ENCODE data around the gene MAPK12. TPM values are rescaled to one million over a fixed set of nuclear protein-coding genes. Genes with fewer than 3 reads are reported as not detected.

MAPK12 gene
- polyA plus RNA-seq, 1 donor from 2014 or later = 36.7 TPM

DNA sequence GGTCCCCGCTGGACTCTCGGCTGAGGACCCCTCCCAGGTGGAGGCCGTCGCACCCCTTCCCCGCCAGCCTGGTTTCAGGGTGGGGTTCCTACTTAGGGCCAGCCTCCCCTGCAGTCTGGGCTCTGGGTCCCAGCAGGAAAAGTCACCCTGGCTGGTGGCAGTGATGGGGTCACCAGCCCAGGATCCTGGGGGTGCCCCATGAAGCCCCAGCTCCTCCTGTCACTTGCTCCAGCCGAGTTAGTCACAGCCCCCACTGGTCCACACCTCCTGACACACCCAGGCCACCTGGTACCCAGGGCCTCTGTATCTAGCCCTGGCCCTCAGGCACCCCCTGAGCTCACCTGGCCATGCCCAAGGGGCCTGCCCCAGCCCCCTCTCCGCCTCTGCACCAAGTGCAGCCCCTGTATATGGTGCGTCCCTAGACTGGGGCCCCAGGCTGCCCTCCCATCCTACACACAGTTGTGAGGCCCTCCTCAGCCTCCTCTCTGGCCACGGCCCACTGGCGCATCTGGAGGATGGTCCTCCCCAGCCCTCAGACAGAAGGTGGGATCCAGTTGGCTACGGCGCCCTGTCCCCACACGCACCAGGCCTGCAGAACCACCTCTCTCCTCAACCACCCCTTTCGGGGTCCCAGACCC lies 39.3 kb upstream of the MAPK12 start:
- Histone ChIP-seq H3K4me3 (ENCODE audit: low read length) (peak overlapping the region; percentile 51), H3K36me3 (ENCODE audit: insufficient read depth, low read length) (no peaks in the 10 kb centered on the region), H3K27ac (ENCODE audit: low read length) (no peak overlapping the region), H4K20me1 (ENCODE audit: insufficient read depth) (peaks cover 10% of the 10 kb centered on the region), H3K79me2 (replicated peaks; ENCODE audit: insufficient read depth, low read length) (peaks cover 74% of the 10 kb centered on the region), H2AFZ (ENCODE audit: low read depth, low read length) (no peak overlapping the region), H3K9ac (ENCODE audit: low read length) (no peak overlapping the region), H3K9me3 (ENCODE audit: low read length) (no peaks in the 10 kb centered on the region), H3K27me3 (ENCODE audit: insufficient read depth, low read depth, low read length) (no peaks in the 10 kb centered on the region), H3K4me2 (ENCODE audit: low read length) (no peak overlapping the region), H3K9me2 (ENCODE audit: insufficient read depth, low read length) (no peaks in the 10 kb centered on the region), H3F3A (ENCODE audit: insufficient read depth, low read length, poor library complexity, severe bottlenecking) (no peaks in the 10 kb centered on the region)
- TF ChIP-seq, protein P1, sequence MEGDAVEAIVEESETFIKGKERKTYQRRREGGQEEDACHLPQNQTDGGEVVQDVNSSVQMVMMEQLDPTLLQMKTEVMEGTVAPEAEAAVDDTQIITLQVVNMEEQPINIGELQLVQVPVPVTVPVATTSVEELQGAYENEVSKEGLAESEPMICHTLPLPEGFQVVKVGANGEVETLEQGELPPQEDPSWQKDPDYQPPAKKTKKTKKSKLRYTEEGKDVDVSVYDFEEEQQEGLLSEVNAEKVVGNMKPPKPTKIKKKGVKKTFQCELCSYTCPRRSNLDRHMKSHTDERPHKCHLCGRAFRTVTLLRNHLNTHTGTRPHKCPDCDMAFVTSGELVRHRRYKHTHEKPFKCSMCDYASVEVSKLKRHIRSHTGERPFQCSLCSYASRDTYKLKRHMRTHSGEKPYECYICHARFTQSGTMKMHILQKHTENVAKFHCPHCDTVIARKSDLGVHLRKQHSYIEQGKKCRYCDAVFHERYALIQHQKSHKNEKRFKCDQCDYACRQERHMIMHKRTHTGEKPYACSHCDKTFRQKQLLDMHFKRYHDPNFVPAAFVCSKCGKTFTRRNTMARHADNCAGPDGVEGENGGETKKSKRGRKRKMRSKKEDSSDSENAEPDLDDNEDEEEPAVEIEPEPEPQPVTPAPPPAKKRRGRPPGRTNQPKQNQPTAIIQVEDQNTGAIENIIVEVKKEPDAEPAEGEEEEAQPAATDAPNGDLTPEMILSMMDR (IDR thresholded peaks at IDR 0.05; ENCODE audit: poor library complexity, severe bottlenecking) = no peak
- no peak for TF ChIP-seq SMC3 (conservative IDR thresholded peaks at IDR 0.05; ENCODE audit: poor library complexity)

GRCh38 chr22:50299785-50300619 lies 38.5 kb upstream of the MAPK12 start:
- H3K79me2 ChIP-seq (replicated peaks; ENCODE audit: insufficient read depth, low read length) = peaks cover 72% of the 10 kb centered on the region
- no peaks in the 10 kb centered on the region for H3K9me2 ChIP-seq (ENCODE audit: insufficient read depth, low read length)
- H3K27ac ChIP-seq (ENCODE audit: low read length) = no peak overlapping the region
- no peak overlapping the region for H3K4me2 ChIP-seq (ENCODE audit: low read length)
- H3K27me3 ChIP-seq (ENCODE audit: insufficient read depth, low read depth, low read length) = no peaks in the 10 kb centered on the region
- peaks cover 10% of the 10 kb centered on the region for H4K20me1 ChIP-seq (ENCODE audit: insufficient read depth)
- peak overlapping the region; percentile 51 for H3K4me3 ChIP-seq (ENCODE audit: low read length)
- no peaks in the 10 kb centered on the region for H3F3A ChIP-seq (ENCODE audit: insufficient read depth, low read length, poor library complexity, severe bottlenecking)
- no peak overlapping the region for H2AFZ ChIP-seq (ENCODE audit: low read depth, low read length)
- H3K36me3 ChIP-seq (ENCODE audit: insufficient read depth, low read length) = no peaks in the 10 kb centered on the region
- H3K9me3 ChIP-seq (ENCODE audit: low read length) = no peaks in the 10 kb centered on the region
- no peak overlapping the region for H3K9ac ChIP-seq (ENCODE audit: low read length)
- TF ChIP-seq TAF1 (IDR thresholded peaks at IDR 0.05; ENCODE audit: low read depth) = no peak
- TF ChIP-seq RAD21 (conservative IDR thresholded peaks at IDR 0.05) = no peak

GRCh38 chr22:50298937-50299784 lies 37.7 kb upstream of the MAPK12 start:
- no peaks in the 10 kb centered on the region for H3F3A ChIP-seq (ENCODE audit: insufficient read depth, low read length, poor library complexity, severe bottlenecking)
- no peak overlapping the region for H2AFZ ChIP-seq (ENCODE audit: low read depth, low read length)
- H3K27me3 ChIP-seq (ENCODE audit: insufficient read depth, low read depth, low read length) = no peaks in the 10 kb centered on the region
- H3K9me3 ChIP-seq (ENCODE audit: low read length) = no peaks in the 10 kb centered on the region
- no peak overlapping the region for H3K27ac ChIP-seq (ENCODE audit: low read length)
- peaks cover 11% of the 10 kb centered on the region for H4K20me1 ChIP-seq (ENCODE audit: insufficient read depth)
- no peak overlapping the region for H3K4me3 ChIP-seq (ENCODE audit: low read length)
- H3K4me2 ChIP-seq (ENCODE audit: low read length) = no peak overlapping the region
- peaks cover 64% of the 10 kb centered on the region for H3K79me2 ChIP-seq (replicated peaks; ENCODE audit: insufficient read depth, low read length)
- no peak for TF ChIP-seq SMC3 (conservative IDR thresholded peaks at IDR 0.05; ENCODE audit: poor library complexity)
- TF ChIP-seq EZH2 (IDR thresholded peaks at IDR 0.05; ENCODE audit: borderline replicate concordance, insufficient read depth, low read length, poor library complexity, severe bottlenecking) = no peak
- TF ChIP-seq, protein P1 (IDR thresholded peaks at IDR 0.05; ENCODE audit: poor library complexity, severe bottlenecking) = no peak
- TF ChIP-seq REST (IDR thresholded peaks at IDR 0.05; ENCODE audit: borderline replicate concordance) = no peak
- no peak for TF ChIP-seq MXI1 (conservative IDR thresholded peaks at IDR 0.05; ENCODE audit: poor library complexity, severe bottlenecking)
- no peak for TF ChIP-seq TAF1 (IDR thresholded peaks at IDR 0.05; ENCODE audit: low read depth)
- TF ChIP-seq EP300 (conservative IDR thresholded peaks at IDR 0.05; ENCODE audit: poor library complexity, severe bottlenecking) = no peak
- no peak for TF ChIP-seq POLR2AphosphoS5 (IDR thresholded peaks at IDR 0.05)
- TF ChIP-seq RAD21 (conservative IDR thresholded peaks at IDR 0.05) = no peak
- H3K9ac ChIP-seq (ENCODE audit: low read length) = no peak overlapping the region
- no peaks in the 10 kb centered on the region for H3K36me3 ChIP-seq (ENCODE audit: insufficient read depth, low read length)
- no peaks in the 10 kb centered on the region for H3K9me2 ChIP-seq (ENCODE audit: insufficient read depth, low read length)
